ENCODE results near the gene NIP7.

NIP7 gene

GRCh38 chr16:69366431-69366830, 26.9 kb downstream of the NIP7 start:
- TF ChIP-seq TAF1 (IDR thresholded peaks at IDR 0.05; ENCODE audit: borderline replicate concordance, insufficient read depth, low read length) (no peak), SIN3A (IDR thresholded peaks at IDR 0.05; ENCODE audit: borderline replicate concordance, insufficient read depth, low read length) (no peak), FOXP2 (optimal IDR thresholded peaks at IDR 0.05; ENCODE audit: borderline replicate concordance, extremely low read depth, extremely low read length, insufficient read depth) (no peak), POLR2AphosphoS5 (IDR thresholded peaks at IDR 0.05; ENCODE audit: low read depth, low read length) (no peak)
- TF ChIP-seq, protein P1, sequence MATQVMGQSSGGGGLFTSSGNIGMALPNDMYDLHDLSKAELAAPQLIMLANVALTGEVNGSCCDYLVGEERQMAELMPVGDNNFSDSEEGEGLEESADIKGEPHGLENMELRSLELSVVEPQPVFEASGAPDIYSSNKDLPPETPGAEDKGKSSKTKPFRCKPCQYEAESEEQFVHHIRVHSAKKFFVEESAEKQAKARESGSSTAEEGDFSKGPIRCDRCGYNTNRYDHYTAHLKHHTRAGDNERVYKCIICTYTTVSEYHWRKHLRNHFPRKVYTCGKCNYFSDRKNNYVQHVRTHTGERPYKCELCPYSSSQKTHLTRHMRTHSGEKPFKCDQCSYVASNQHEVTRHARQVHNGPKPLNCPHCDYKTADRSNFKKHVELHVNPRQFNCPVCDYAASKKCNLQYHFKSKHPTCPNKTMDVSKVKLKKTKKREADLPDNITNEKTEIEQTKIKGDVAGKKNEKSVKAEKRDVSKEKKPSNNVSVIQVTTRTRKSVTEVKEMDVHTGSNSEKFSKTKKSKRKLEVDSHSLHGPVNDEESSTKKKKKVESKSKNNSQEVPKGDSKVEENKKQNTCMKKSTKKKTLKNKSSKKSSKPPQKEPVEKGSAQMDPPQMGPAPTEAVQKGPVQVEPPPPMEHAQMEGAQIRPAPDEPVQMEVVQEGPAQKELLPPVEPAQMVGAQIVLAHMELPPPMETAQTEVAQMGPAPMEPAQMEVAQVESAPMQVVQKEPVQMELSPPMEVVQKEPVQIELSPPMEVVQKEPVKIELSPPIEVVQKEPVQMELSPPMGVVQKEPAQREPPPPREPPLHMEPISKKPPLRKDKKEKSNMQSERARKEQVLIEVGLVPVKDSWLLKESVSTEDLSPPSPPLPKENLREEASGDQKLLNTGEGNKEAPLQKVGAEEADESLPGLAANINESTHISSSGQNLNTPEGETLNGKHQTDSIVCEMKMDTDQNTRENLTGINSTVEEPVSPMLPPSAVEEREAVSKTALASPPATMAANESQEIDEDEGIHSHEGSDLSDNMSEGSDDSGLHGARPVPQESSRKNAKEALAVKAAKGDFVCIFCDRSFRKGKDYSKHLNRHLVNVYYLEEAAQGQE (IDR thresholded peaks at IDR 0.05; ENCODE audit: insufficient read depth in 1 of 2, low read depth in 2 of 2, low read length in 2 of 2): no peak

- TF ChIP-seq SIN3A (IDR thresholded peaks at IDR 0.05; ENCODE audit: borderline replicate concordance, insufficient read depth, low read length) (no peak), TAF1 (IDR thresholded peaks at IDR 0.05; ENCODE audit: borderline replicate concordance, insufficient read depth, low read length) (no peak), FOXP2 (optimal IDR thresholded peaks at IDR 0.05; ENCODE audit: borderline replicate concordance, extremely low read depth, extremely low read length, insufficient read depth) (no peak), POLR2AphosphoS5 (IDR thresholded peaks at IDR 0.05; ENCODE audit: low read depth, low read length) (no peak)
- TF ChIP-seq, protein P1 (IDR thresholded peaks at IDR 0.05; ENCODE audit: insufficient read depth in 1 of 2, low read depth in 2 of 2, low read length in 2 of 2): no peak
Measured at GRCh38 chr16:69367980-69368379, 28.4 kb downstream of the NIP7 start.

- TF ChIP-seq FOXP2 (optimal IDR thresholded peaks at IDR 0.05; ENCODE audit: borderline replicate concordance, extremely low read depth, extremely low read length, insufficient read depth) (no peak), TAF1 (IDR thresholded peaks at IDR 0.05; ENCODE audit: borderline replicate concordance, insufficient read depth, low read length) (no peak)
Measured at GRCh38 chr16:69368866-69369265, 29.3 kb downstream of the NIP7 start.

- TF ChIP-seq, protein P1 (IDR thresholded peaks at IDR 0.05; ENCODE audit: insufficient read depth in 1 of 2, low read depth in 2 of 2, low read length in 2 of 2): no peak
- TF ChIP-seq POLR2AphosphoS5 (IDR thresholded peaks at IDR 0.05; ENCODE audit: low read depth, low read length) (no peak), FOXP2 (optimal IDR thresholded peaks at IDR 0.05; ENCODE audit: borderline replicate concordance, extremely low read depth, extremely low read length, insufficient read depth) (no peak), SIN3A (IDR thresholded peaks at IDR 0.05; ENCODE audit: borderline replicate concordance, insufficient read depth, low read length) (no peak), TAF1 (IDR thresholded peaks at IDR 0.05; ENCODE audit: borderline replicate concordance, insufficient read depth, low read length) (no peak)
Measured at GRCh38 chr16:69371564-69371963, 32.0 kb downstream of the NIP7 start.

DNA sequence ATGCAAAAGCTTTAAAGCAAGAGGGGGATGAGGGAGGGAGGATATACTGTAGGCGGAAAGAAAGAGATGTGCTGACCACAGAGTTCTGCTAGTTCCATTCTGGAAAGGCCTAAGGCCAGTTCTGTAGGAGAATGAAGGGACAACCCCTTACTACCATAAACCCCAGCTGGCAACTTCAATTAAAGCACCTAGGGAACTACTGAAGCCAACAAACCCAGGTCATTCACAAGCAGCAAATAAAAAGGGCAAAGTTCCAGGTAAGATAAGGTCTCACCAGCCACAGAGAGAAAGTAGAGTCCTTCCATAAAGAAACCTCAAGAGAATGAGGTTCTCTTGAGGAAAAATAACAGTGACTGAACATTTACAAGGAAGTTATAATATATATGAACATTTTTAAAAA, 33.4 kb downstream of the NIP7 start:
- TF ChIP-seq POLR2AphosphoS5 (IDR thresholded peaks at IDR 0.05; ENCODE audit: low read depth, low read length): no peak
- no peak for TF ChIP-seq TAF1 (IDR thresholded peaks at IDR 0.05; ENCODE audit: borderline replicate concordance, insufficient read depth, low read length)
- TF ChIP-seq, protein P1 (IDR thresholded peaks at IDR 0.05; ENCODE audit: insufficient read depth in 1 of 2, low read depth in 2 of 2, low read length in 2 of 2): no peak
- TF ChIP-seq SIN3A (IDR thresholded peaks at IDR 0.05; ENCODE audit: borderline replicate concordance, insufficient read depth, low read length): no peak
- no peak for TF ChIP-seq FOXP2 (optimal IDR thresholded peaks at IDR 0.05; ENCODE audit: borderline replicate concordance, extremely low read depth, extremely low read length, insufficient read depth)

All from PFSK-1 (cell line).